Measurements from ENCODE around the gene ATP6V0C. TPM values are rescaled to one million over a fixed set of nuclear protein-coding genes. Genes with fewer than 3 reads are reported as not detected.

The ATP6V0C gene
- total and polyA plus RNA-seq, 4 donors: 17.6 to 132 (median 60.6) TPM

DNA sequence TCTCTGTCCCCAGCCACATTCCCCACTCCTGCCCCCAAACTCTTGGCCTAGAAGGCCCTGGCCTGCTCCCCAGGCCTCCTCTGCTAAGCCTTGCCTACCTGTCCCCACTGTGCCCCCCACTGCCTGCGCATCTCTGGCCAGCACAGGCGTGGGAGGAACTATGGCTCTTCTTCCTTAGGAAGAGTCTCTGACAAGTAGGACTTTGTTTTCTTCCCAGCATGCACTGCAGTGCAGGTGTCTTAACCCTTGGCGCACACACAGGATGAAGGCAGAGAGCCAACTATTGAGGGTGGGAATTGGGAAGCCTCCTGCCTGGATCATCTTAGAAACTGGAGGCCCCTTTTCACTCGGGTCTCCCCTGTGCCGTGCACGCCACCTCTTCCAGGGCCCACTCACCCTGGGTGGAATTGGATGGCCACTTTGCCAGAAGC is 10.1 kb downstream of the ATP6V0C start:
- 60% methylated on average over 6 of the region's 6 CpGs for WGBS
- no peak overlapping the region for H3K9ac ChIP-seq (ENCODE audit: low read depth in 1 of 2, low read length in 2 of 2)
- H3K27me3 ChIP-seq (ENCODE audit: control insufficient read depth in 4 of 4, insufficient read depth in 4 of 4, low read length in 3 of 4): no peaks in the 10 kb centered on the region
- peak in 1 of 2 donors; percentile 43 for TF ChIP-seq HNF4A (conservative IDR thresholded peaks at IDR 0.05)
- no peak for TF ChIP-seq FOXA2 (IDR thresholded peaks at IDR 0.05)
- H3K4me1 ChIP-seq (ENCODE audit: control insufficient read depth in 4 of 4, insufficient read depth in 4 of 4, low read length in 3 of 4): peaks cover 22 to 62% (median 52%) of the 10 kb centered on the region in 4 donors
- H3K27ac ChIP-seq (ENCODE audit: low read depth in 1 of 2, low read length in 2 of 2): peak overlapping the region; percentile 20 to 76
- no peak for DNase-seq (ENCODE audit: low spot score)
- no peak overlapping the region for H3K4me3 ChIP-seq (ENCODE audit: low read depth in 1 of 3, low read length in 3 of 3)
- no peaks in the 10 kb centered on the region for H3K9me3 ChIP-seq (ENCODE audit: control insufficient read depth in 4 of 4, low read length in 3 of 4)
- peaks cover 0 to 4% (median 2%) of the 10 kb centered on the region in 4 donors for H3K36me3 ChIP-seq (ENCODE audit: control insufficient read depth in 4 of 4, insufficient read depth in 3 of 4, low read depth in 1 of 4, low read length in 3 of 4)

- TF ChIP-seq RAD21 (IDR thresholded peaks at IDR 0.05) (peak in 1 of 2 donors; percentile 35), CTCF (IDR thresholded peaks at IDR 0.05; ENCODE audit: low read depth, low read length, missing input control) (no peak), JUND (IDR thresholded peaks at IDR 0.05) (no peak), FOXA2 (IDR thresholded peaks at IDR 0.05) (peak; percentile 60), EGR1 (IDR thresholded peaks at IDR 0.05; ENCODE audit: low read depth in 2 of 2) (no peak), YY1 (IDR thresholded peaks at IDR 0.05) (peak; percentile 41), RXRA (IDR thresholded peaks at IDR 0.05) (peak; percentile 78 to 88), NR2F2 (IDR thresholded peaks at IDR 0.05) (peak; percentile 50), MAX (IDR thresholded peaks at IDR 0.05) (no peak), SP1 (IDR thresholded peaks at IDR 0.05) (peak; percentile 47), TAF1 (conservative IDR thresholded peaks at IDR 0.05) (no peak), HNF4G (IDR thresholded peaks at IDR 0.05) (peak; percentile 44), HNF4A (conservative IDR thresholded peaks at IDR 0.05) (peak; percentile 65 to 77)
- TF ChIP-seq, protein P1, sequence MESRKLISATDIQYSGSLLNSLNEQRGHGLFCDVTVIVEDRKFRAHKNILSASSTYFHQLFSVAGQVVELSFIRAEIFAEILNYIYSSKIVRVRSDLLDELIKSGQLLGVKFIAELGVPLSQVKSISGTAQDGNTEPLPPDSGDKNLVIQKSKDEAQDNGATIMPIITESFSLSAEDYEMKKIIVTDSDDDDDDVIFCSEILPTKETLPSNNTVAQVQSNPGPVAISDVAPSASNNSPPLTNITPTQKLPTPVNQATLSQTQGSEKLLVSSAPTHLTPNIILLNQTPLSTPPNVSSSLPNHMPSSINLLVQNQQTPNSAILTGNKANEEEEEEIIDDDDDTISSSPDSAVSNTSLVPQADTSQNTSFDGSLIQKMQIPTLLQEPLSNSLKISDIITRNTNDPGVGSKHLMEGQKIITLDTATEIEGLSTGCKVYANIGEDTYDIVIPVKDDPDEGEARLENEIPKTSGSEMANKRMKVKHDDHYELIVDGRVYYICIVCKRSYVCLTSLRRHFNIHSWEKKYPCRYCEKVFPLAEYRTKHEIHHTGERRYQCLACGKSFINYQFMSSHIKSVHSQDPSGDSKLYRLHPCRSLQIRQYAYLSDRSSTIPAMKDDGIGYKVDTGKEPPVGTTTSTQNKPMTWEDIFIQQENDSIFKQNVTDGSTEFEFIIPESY (IDR thresholded peaks at IDR 0.05): no peak
- TF ChIP-seq, protein P2, sequence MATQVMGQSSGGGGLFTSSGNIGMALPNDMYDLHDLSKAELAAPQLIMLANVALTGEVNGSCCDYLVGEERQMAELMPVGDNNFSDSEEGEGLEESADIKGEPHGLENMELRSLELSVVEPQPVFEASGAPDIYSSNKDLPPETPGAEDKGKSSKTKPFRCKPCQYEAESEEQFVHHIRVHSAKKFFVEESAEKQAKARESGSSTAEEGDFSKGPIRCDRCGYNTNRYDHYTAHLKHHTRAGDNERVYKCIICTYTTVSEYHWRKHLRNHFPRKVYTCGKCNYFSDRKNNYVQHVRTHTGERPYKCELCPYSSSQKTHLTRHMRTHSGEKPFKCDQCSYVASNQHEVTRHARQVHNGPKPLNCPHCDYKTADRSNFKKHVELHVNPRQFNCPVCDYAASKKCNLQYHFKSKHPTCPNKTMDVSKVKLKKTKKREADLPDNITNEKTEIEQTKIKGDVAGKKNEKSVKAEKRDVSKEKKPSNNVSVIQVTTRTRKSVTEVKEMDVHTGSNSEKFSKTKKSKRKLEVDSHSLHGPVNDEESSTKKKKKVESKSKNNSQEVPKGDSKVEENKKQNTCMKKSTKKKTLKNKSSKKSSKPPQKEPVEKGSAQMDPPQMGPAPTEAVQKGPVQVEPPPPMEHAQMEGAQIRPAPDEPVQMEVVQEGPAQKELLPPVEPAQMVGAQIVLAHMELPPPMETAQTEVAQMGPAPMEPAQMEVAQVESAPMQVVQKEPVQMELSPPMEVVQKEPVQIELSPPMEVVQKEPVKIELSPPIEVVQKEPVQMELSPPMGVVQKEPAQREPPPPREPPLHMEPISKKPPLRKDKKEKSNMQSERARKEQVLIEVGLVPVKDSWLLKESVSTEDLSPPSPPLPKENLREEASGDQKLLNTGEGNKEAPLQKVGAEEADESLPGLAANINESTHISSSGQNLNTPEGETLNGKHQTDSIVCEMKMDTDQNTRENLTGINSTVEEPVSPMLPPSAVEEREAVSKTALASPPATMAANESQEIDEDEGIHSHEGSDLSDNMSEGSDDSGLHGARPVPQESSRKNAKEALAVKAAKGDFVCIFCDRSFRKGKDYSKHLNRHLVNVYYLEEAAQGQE (IDR thresholded peaks at IDR 0.05): no peak
- TF ChIP-seq, protein P3, sequence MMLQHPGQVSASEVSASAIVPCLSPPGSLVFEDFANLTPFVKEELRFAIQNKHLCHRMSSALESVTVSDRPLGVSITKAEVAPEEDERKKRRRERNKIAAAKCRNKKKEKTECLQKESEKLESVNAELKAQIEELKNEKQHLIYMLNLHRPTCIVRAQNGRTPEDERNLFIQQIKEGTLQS (IDR thresholded peaks at IDR 0.05): no peak
- Histone ChIP-seq H3K27me3 (ENCODE audit: control insufficient read depth in 4 of 4, insufficient read depth in 4 of 4, low read length in 3 of 4) (no peaks in the 10 kb centered on the region), H3K4me3 (ENCODE audit: low read depth in 1 of 3, low read length in 3 of 3) (no peak overlapping the region), H3K4me1 (ENCODE audit: control insufficient read depth in 4 of 4, insufficient read depth in 4 of 4, low read length in 3 of 4) (peaks cover 16 to 57% (median 48%) of the 10 kb centered on the region in 4 donors), H3K9me3 (ENCODE audit: control insufficient read depth in 4 of 4, low read length in 3 of 4) (no peaks in the 10 kb centered on the region), H3K36me3 (ENCODE audit: control insufficient read depth in 4 of 4, insufficient read depth in 3 of 4, low read depth in 1 of 4, low read length in 3 of 4) (peaks cover 0 to 8% (median 1%) of the 10 kb centered on the region in 4 donors), H3K9ac (ENCODE audit: low read depth in 1 of 2, low read length in 2 of 2) (no peak overlapping the region), H3K27ac (ENCODE audit: low read depth in 1 of 2, low read length in 2 of 2) (peak overlapping the region; percentile 57 to 76)
- peak; percentile 45 for DNase-seq (ENCODE audit: low spot score)
- 43% methylated on average over 9 of the region's 9 CpGs for WGBS
Measured at GRCh38 chr16:2524339-2524938, 10.7 kb downstream of the ATP6V0C start.

Measured in liver (tissue), 9 donors.